ENCODE data around the gene MGA. TPM values are rescaled to one million over a fixed set of nuclear protein-coding genes. Genes with fewer than 3 reads are reported as not detected.
A peak's percentile ranks its signal among the peaks of the same experiment; 100 is the strongest.

MGA gene
- total and polyA plus RNA-seq, 2 of the 8 experiments (the other 6 are each of a cell fraction or from before 2014, with no cell fraction given): 7.6 to 53.2 TPM

DNA sequence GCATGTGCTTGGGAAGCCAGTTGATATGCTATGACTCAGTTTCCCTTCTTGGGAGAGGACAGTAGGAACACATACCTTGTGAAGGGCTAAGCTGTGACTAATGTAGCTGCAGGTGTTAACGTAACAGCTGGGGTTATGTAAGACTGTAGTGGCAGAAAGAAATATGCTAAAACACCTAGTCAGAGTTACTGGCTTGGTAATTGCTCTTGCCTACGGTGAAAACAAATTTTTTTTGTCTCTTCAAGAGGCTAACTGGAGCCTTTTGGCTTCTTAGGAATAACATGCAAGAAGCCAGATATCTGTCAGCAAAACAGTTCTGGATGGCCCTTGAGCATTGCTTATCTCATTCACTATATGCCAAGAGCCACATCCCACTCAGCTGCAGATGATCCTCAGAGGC lies 115.4 kb downstream of the MGA start:
- peaks cover 0 to 28% (median 10%) of the 10 kb centered on the region in 4 experiments; a peak in 6 of 7 replicates for H3K4me1 ChIP-seq (replicated peaks in 1 of 4; ENCODE audit: control insufficient read depth in 3 of 4, insufficient read depth in 4 of 4, low read length in 3 of 4)
- H4K5ac ChIP-seq (ENCODE audit: insufficient read length, low read depth, low read length): no peak overlapping the region
- ChIA-PET CTCF (ENCODE audit: partially characterized antibody) (interaction anchor here (0.7 to 9.3 kb wide), 9 partner anchors 8 to 195 kb away, joined by 3 to 283 read pairs (median 22); no protein-coding TSS in a partner anchor), POLR2A (ENCODE audit: partially characterized antibody) (interaction anchor here (3.6 to 5.2 kb wide), 2 partner anchors 8 to 15 kb away, joined by 14 to 24 read pairs; no protein-coding TSS in a partner anchor)
- H2AFZ ChIP-seq (ENCODE audit: low read length): no peak overlapping the region
- H4K8ac ChIP-seq (ENCODE audit: extremely low read depth, insufficient read depth, low read length): no peak overlapping the region
- no peak overlapping the region for H4K91ac ChIP-seq (replicated peaks; ENCODE audit: insufficient read length, low read length)
- H2BK20ac ChIP-seq (ENCODE audit: low read length): no peak overlapping the region
- no peak overlapping the region for H2BK120ac ChIP-seq (replicated peaks; ENCODE audit: low read depth, low read length)
- 49% methylated on average over 2 of the region's 2 CpGs; no CpG with 5 or more reads in 1 of the 2 experiments for WGBS, 2 experiments (ENCODE audit: extremely low coverage in 1 of 2, insufficient coverage in 1 of 2, insufficient read length in 1 of 2, insufficient replicate concordance in 2 of 2, low coverage in 1 of 2, low lambda C conversion rate in 2 of 2, missing lambda C conversion rate in 1 of 2)
- no peak overlapping the region for H3K4ac ChIP-seq (replicated peaks; ENCODE audit: insufficient read length, low read depth, low read length)
- H3K9me3 ChIP-seq (ENCODE audit: insufficient read depth in 2 of 2, low read depth in 1 of 2, low read length in 1 of 2): no peaks in the 10 kb centered on the region
- H3K36me3 ChIP-seq (ENCODE audit: control insufficient read depth in 2 of 4, insufficient read depth in 4 of 4, low read length in 3 of 4): no peaks in the 10 kb centered on the region
- peak overlapping the region; percentile 71 to 78 (median 73); a peak in 6 of 8 replicates for H3K4me3 ChIP-seq (ENCODE audit: extremely low read depth in 1 of 4, insufficient read depth in 2 of 4, low read depth in 3 of 4, low read length in 4 of 4)
- H2AK5ac ChIP-seq (ENCODE audit: low read depth, low read length): no peak overlapping the region; the same call in 1 of the 2 replicates
- peaks cover 16% of the 10 kb centered on the region for H3K23me2 ChIP-seq (ENCODE audit: low read depth, low read length)
- H3K9ac ChIP-seq (replicated peaks in 1 of 4; ENCODE audit: extremely low read depth in 1 of 4, low read depth in 3 of 4, low read length in 3 of 4): peak overlapping the region in 1 of 4 experiments; percentile 40; a peak in 1 of 7 replicates
- H3K14ac ChIP-seq (ENCODE audit: insufficient read length): no peak overlapping the region
- no peak for DNase-seq (ENCODE audit: low read depth in 1 of 2, low spot score in 2 of 2)
- H3K23ac ChIP-seq (ENCODE audit: insufficient read length): no peak overlapping the region
- no peak overlapping the region for H2BK12ac ChIP-seq (ENCODE audit: low read depth, low read length)
- no peak overlapping the region for H3K27ac ChIP-seq (ENCODE audit: low read depth, low read length)
- peak overlapping the region; percentile 93 to 99 for H3K4me2 ChIP-seq (ENCODE audit: insufficient read depth in 1 of 2, low read depth in 2 of 2, low read length in 2 of 2)
- peaks cover 0 to 7% of the 10 kb centered on the region in 2 experiments; a peak in 2 of 4 replicates for H3K79me2 ChIP-seq (ENCODE audit: control insufficient read depth in 1 of 2, insufficient read depth in 2 of 2, low read length in 2 of 2)
- no peaks in the 10 kb centered on the region for H4K20me1 ChIP-seq (replicated peaks in 1 of 2; ENCODE audit: control insufficient read depth in 1 of 2, insufficient read depth in 2 of 2, low read length in 2 of 2)
- H3K18ac ChIP-seq (ENCODE audit: extremely low read depth, low read length): no peak overlapping the region
- no peak for FAIRE-seq
- H3K56ac ChIP-seq (replicated peaks; ENCODE audit: insufficient read length, low read depth, low read length): no peak overlapping the region
- no peaks in the 10 kb centered on the region for H3K27me3 ChIP-seq (replicated peaks in 1 of 4; ENCODE audit: control insufficient read depth in 3 of 4, extremely low read depth in 1 of 4, insufficient read depth in 3 of 4, low read length in 3 of 4)
- TF ChIP-seq POLR2A (IDR thresholded peaks at IDR 0.05; ENCODE audit: control extremely low read depth in 1 of 2, low read depth in 2 of 2, low read length in 2 of 2) (peak in 1 of 2 experiments; percentile 17; a peak in 1 of 3 replicates), ATF3 (IDR thresholded peaks at IDR 0.05; ENCODE audit: insufficient read depth, low read depth, low read length) (no peak)
- H3K79me1 ChIP-seq (ENCODE audit: low read depth, low read length): no peaks in the 10 kb centered on the region
- no peak overlapping the region for H2BK5ac ChIP-seq (ENCODE audit: low read depth, low read length)
- no peak overlapping the region; the same call in 1 of the 2 replicates for H2BK15ac ChIP-seq (ENCODE audit: low read length)

Data from H1 (cell line).